ENCODE data around the gene TRIO. TPM values are rescaled to one million over a fixed set of nuclear protein-coding genes. Genes with fewer than 3 reads are reported as not detected.

The TRIO gene
- total RNA-seq, 4 donors from 2014 or later, result 67.4 to 103 (median 94.7) TPM

DNA sequence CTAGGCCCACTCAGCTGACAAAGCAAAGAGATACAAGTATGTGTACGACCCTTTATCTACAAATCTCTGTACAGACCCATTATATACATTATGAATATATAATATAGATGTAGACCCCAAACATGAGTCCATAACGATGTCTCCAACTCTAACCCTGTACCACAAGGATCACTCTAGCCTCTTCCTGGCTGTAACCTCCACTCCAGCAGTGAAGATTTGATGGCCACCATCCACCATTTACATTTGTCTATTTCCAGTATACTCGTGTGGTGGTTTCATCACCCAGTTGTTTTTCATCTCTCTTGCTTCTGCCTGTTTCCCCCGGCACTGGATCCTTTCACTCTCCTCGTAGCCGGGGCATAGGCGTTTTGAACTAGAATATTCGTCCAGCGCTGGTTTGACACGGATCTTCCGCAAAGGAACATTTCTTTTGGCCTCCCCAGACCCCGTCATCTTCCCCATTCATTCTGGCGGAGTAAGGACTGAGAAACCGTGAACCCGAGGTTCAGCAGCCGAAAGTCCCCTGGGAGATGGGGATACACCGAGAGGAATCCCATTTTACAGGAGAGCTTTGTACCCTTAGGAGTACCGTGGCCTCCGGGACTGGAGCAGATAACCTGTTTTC, 828 bp upstream of the TRIO start:
- H3K9me3 ChIP-seq, result no peaks in the 10 kb centered on the region
- intact Hi-C loops (cut with DNase I), result loop anchor here (10.0 kb wide), 1 partner anchor 122 kb away; no protein-coding TSS in a partner anchor
- no peak for DNase-seq
- TF ChIP-seq, protein P1, sequence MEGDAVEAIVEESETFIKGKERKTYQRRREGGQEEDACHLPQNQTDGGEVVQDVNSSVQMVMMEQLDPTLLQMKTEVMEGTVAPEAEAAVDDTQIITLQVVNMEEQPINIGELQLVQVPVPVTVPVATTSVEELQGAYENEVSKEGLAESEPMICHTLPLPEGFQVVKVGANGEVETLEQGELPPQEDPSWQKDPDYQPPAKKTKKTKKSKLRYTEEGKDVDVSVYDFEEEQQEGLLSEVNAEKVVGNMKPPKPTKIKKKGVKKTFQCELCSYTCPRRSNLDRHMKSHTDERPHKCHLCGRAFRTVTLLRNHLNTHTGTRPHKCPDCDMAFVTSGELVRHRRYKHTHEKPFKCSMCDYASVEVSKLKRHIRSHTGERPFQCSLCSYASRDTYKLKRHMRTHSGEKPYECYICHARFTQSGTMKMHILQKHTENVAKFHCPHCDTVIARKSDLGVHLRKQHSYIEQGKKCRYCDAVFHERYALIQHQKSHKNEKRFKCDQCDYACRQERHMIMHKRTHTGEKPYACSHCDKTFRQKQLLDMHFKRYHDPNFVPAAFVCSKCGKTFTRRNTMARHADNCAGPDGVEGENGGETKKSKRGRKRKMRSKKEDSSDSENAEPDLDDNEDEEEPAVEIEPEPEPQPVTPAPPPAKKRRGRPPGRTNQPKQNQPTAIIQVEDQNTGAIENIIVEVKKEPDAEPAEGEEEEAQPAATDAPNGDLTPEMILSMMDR (IDR thresholded peaks at IDR 0.05), result no peak
- TF ChIP-seq POLR2A (IDR thresholded peaks at IDR 0.05), result no peak
- peak overlapping the region; percentile 75 to 89 (median 78) for H3K27ac ChIP-seq
- 12 to 16% methylated on average over 19 of the region's 19 CpGs for WGBS, 2 donors
- H3K4me3 ChIP-seq (replicated peaks in 1 of 3), result peak overlapping the region in 2 of 3 donors; percentile 19 to 46
- H3K27me3 ChIP-seq, result no peaks in the 10 kb centered on the region
- peaks cover 14 to 21% of the 10 kb centered on the region in 2 donors for H3K4me1 ChIP-seq
- H3K36me3 ChIP-seq, result no peaks in the 10 kb centered on the region

DNA sequence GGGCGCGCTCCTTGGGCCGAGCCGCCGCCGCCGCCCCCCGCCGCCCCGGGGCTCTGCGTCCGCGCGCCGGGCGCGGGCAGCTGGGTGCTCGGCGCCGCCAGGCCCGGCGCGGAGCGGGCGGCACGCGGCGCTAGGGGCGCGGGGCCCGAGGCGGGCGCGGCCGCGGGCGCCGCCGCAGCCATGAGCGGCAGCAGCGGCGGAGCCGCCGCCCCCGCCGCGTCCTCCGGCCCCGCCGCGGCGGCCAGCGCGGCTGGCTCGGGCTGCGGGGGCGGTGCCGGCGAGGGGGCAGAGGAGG, 351 bp downstream of the TRIO start:
- no peaks in the 10 kb centered on the region for H3K27me3 ChIP-seq
- no peak for DNase-seq
- H3K36me3 ChIP-seq, result no peaks in the 10 kb centered on the region
- no CpG with 5 or more reads among the region's 59 CpGs for WGBS, 2 donors
- TF ChIP-seq, protein P1 (IDR thresholded peaks at IDR 0.05), result no peak
- TF ChIP-seq POLR2A (IDR thresholded peaks at IDR 0.05), result no peak
- peak overlapping the region in 2 of 3 donors; percentile 92 to 94 for H3K27ac ChIP-seq
- intact Hi-C loops (cut with DNase I), result loop anchor here (10.0 kb wide), 1 partner anchor 121 kb away; no protein-coding TSS in a partner anchor
- H3K4me3 ChIP-seq (replicated peaks in 1 of 3), result peak overlapping the region in 1 of 3 donors; percentile 78
- H3K9me3 ChIP-seq, result no peaks in the 10 kb centered on the region
- peaks cover 14 to 22% of the 10 kb centered on the region in 2 donors for H3K4me1 ChIP-seq

DNA sequence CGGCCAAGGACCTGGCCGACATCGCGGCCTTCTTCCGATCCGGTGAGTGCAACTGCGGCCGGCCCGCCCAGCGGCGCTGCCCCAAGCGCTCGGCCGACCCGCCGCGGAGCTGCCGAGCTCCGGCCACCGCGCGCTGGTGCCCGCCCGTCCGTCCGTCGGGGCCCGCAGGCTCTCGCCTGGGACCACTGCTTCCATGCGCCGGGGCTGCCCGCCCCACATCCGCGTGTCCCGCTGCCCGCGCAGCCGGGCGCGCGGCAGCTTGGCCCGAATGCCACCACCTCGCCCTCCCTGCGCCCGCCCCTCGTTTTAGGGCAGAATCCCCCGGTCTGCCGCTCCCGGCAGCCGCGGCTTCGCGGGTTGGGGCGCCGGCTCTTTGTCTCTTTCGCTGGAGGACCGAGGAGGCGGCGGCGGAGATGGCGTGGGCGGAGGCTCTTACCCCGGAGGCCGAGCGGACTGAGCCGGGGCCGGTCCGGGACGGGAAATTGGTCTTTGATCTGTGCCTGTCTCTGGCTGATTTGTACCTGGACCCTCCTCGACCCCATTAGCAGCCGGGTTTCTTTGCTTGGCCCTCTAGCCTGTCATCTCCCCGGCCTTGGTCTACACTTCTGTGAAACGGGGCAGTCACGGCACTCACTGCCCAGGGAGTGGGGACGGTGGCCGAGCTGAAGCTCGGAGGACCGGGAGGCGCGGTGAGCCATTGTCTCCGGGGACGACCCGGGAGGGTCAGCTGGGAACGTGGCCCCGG, 871 bp downstream of the TRIO start:
- DNase-seq, result peak; percentile 40 to 44
- peaks cover 14 to 22% of the 10 kb centered on the region in 2 donors for H3K4me1 ChIP-seq
- H3K36me3 ChIP-seq, result no peaks in the 10 kb centered on the region
- H3K4me3 ChIP-seq (replicated peaks in 1 of 3), result peak overlapping the region; percentile 68 to 86 (median 78)
- intact Hi-C loops (cut with DNase I), result loop anchor here (10.0 kb wide), 1 partner anchor 121 kb away; no protein-coding TSS in a partner anchor
- WGBS, 2 donors, result 0% methylated on average over 18 to 42 of the region's 85 CpGs
- H3K9me3 ChIP-seq, result no peaks in the 10 kb centered on the region
- H3K27me3 ChIP-seq, result no peaks in the 10 kb centered on the region
- peak overlapping the region; percentile 74 to 94 (median 92) for H3K27ac ChIP-seq
- no peak for TF ChIP-seq POLR2A (IDR thresholded peaks at IDR 0.05)
- TF ChIP-seq, protein P1 (IDR thresholded peaks at IDR 0.05), result no peak

DNA sequence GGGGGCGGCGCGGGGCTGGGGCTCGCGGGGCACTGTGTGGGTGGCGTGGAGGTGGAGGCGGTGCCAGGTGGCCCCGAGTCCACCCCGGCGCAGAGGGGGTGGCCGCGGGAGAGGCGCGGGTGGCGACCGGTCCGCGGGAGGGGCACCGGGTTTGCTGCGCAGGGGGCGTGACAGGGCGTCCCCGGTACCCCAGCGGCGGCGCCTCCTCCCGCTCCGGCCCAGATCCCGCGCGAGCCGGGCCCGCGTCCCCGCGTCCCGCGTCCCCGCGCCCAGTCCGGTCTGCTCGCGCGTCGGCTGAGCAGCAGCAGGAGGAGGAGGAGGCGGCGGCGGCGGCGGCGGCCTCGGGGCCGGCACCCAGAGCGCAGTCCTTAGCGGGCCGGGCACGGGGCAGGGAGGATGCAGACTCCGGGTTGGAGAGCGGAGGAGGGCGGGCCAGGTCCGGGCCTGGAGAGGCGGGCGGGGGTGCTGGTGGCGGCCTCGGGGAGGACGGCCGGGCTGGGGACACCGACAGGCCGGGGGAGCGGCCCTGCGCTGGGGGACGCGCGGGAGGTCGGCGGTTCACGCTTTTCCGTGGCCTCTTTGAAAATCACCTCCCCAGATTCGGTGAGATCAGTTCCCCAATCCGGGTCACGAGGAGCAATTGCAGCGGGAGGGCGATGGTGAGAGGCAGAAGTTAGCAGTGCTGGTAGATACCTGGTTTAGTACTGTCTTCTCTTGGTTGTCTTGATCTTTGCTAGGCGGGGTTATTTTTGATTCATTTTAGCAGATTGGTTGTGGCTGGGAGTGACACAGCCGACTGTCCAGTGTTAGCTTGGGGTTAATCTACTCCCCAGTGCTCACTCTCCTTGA, 1.7 kb downstream of the TRIO start:
- peak; percentile 62 to 66 for DNase-seq
- H3K27ac ChIP-seq, result peak overlapping the region; percentile 74 to 94 (median 92)
- TF ChIP-seq, protein P1 (IDR thresholded peaks at IDR 0.05), result peak in 1 of 6 experiments; percentile 6
- peak; percentile 5 to 82 for TF ChIP-seq POLR2A (IDR thresholded peaks at IDR 0.05)
- no peaks in the 10 kb centered on the region for H3K9me3 ChIP-seq
- 1 to 3% methylated on average over 25 to 29 of the region's 85 CpGs for WGBS, 2 donors
- H3K4me3 ChIP-seq (replicated peaks in 1 of 3), result peak overlapping the region; percentile 68 to 86 (median 78)
- intact Hi-C loops (cut with DNase I), result loop anchor here (10.0 kb wide), 1 partner anchor 120 kb away; no protein-coding TSS in a partner anchor
- no peaks in the 10 kb centered on the region for H3K27me3 ChIP-seq
- no peaks in the 10 kb centered on the region for H3K36me3 ChIP-seq
- peaks cover 14 to 22% of the 10 kb centered on the region in 2 donors for H3K4me1 ChIP-seq
